AG04450 (cell line): Measurements from ENCODE around the gene BAHD1. TPM values are rescaled to one million over a fixed set of nuclear protein-coding genes. Genes with fewer than 3 reads are reported as not detected.

Source experiments
- CTCF ChIA-PET: fragments of 300-600, 350-600 bp; formaldehyde crosslinking; extraction: SDS; loops from one replicate; lab custom pipeline; 2022; ENCODE audit warnings: antibody characterized with exemption, inconsistent platforms; lab: Charles Lee
- POLR2A ChIA-PET: fragments of 350-600 bp; formaldehyde crosslinking; extraction: SDS; loops from one replicate; lab custom pipeline; 2021; ENCODE audit warnings: antibody characterized with exemption, inconsistent platforms; lab: Yijun Ruan, JAX
- DNase-seq: peaks from one replicate; pipeline ENCODE4 v3.0.0-alpha.2; 2011; ENCODE audit warnings: low read depth, low spot score
- H3K27ac ChIP-seq: one replicate; pipeline ENCODE4 v1.5.1; 2012; ENCODE audit warnings: low read depth, low read length, control low read depth
- H3K27me3 ChIP-seq: one replicate; pipeline ENCODE4 v1.6.0; 2012; ENCODE audit warnings: low read length; ENCODE audit not compliant: control insufficient read depth, insufficient read depth
- H3K4me3 ChIP-seq: 2 replicates; pipeline ENCODE4 v1.5.1; 2011; ENCODE audit warnings: mild to moderate bottlenecking, low read depth, low read length, control low read depth
- H3K9me3 ChIP-seq: 2 replicates; pipeline ENCODE4 v1.5.1; 2012; ENCODE audit warnings: low read length; ENCODE audit not compliant: control insufficient read depth, insufficient read depth
- CTCF ChIP-seq: IDR thresholded peaks from 2 replicates; pipeline ENCODE4 v1.5.1; 2011; ENCODE audit warnings: low read depth, low read length, control low read depth, inconsistent platforms
- polyA plus RNA-seq: library from polyadenylated mRNA; depleted of rRNA; stranded (reverse); fragments of >200 nt; gene quantifications from 2 replicates; pipeline ENCODE4 v1.2.3, GENCODE V29; 2011

Gene BAHD1
- polyA plus RNA-seq, 1 experiment: 2.8 TPM

GRCh38 chr15:40481341-40482074, 40.8 kb downstream of the BAHD1 start:
- no peak for TF ChIP-seq CTCF
- ChIA-PET POLR2A (no interaction called here), CTCF (no interaction called here)
- no peak overlapping the region for H3K4me3 ChIP-seq
- peaks cover 38% of the 10 kb centered on the region for H3K27me3 ChIP-seq
- peaks cover 11% of the 10 kb centered on the region for H3K9me3 ChIP-seq
- no peak for DNase-seq
- H3K27ac ChIP-seq: no peak overlapping the region

GRCh38 chr15:40483919-40484318, 43.2 kb downstream of the BAHD1 start:
- Histone ChIP-seq H3K9me3 (peaks cover 20% of the 10 kb centered on the region), H3K27ac (no peak overlapping the region), H3K27me3 (peaks cover 22% of the 10 kb centered on the region), H3K4me3 (no peak overlapping the region)
- ChIA-PET CTCF (no interaction called here), POLR2A (interaction anchor here (0.7 kb wide), 1 partner anchor 76 kb away, joined by 3 read pairs; no protein-coding TSS in a partner anchor)
- TF ChIP-seq CTCF: no peak
- DNase-seq: no peak

- ChIA-PET CTCF (no interaction called here), POLR2A (no interaction called here)
- no peak for TF ChIP-seq CTCF
- no peak for DNase-seq
- H3K27me3 ChIP-seq: peaks cover 16% of the 10 kb centered on the region
- no peak overlapping the region for H3K4me3 ChIP-seq
- H3K9me3 ChIP-seq: peaks cover 18% of the 10 kb centered on the region
- no peak overlapping the region for H3K27ac ChIP-seq
Measured at GRCh38 chr15:40486066-40486770, 45.5 kb downstream of the BAHD1 start.

DNA sequence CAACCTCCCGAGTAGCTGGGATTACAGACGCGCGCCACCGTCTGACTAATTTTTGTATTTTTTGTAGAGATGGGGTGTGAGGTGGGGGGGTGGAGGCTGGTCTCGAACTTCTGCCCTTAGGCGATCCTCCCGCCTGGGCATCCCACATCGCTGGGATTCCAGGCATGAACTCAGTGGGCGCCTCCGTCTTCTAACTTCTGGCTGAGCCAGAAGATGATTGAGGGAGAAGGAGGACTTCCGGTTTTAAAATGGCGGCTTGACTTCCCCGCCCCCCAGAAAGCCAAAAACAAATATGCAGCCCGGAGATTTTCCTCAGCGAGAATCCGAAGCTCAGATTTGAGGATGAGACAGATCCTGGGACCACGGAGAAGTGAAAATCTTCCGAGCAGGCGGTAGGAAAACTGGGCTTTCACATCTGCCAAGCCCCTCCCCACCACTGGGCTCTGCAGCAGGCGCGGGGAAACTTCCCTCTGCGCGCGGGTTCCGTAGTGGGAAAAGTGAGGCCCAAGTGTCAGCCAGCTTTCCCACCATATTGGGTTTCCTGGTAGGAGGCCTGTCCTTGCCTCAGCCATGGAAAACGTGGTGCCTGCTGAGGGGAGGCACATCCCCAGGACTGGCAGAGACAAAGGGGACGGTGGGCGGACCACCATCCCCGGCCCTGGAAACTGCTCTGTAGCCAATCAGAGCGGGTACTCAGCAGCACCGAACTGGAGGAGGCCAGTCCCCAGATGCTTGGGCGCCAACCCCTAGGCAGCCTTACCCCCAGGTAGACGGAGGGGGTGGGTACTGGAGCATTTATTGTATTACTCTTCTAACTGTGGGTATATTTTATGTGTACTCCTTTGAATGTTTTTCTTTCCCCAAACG, 47.3 kb downstream of the BAHD1 start:
- POLR2A ChIA-PET: no interaction called here
- CTCF ChIA-PET: no interaction called here
- DNase-seq: no peak
- peaks cover 18% of the 10 kb centered on the region for H3K9me3 ChIP-seq
- no peak for TF ChIP-seq CTCF
- no peak overlapping the region for H3K27ac ChIP-seq
- no peak overlapping the region for H3K4me3 ChIP-seq
- H3K27me3 ChIP-seq: peaks cover 9% of the 10 kb centered on the region
